HG03175 (cell line): ENCODE data around the gene BST2.
"Not testable (repeated sequence)": the region's sequence is repeated elsewhere in the genome, so short reads cannot be mapped to it uniquely, and the experiment has no call there.

ENCODE experiments used
- ATAC-seq: cut with Tn5 transposase; IDR thresholded peaks from one replicate; pipeline ENCODE4 v1.9.1; 2021; ENCODE audit warnings: mild to moderate bottlenecking, moderate library complexity; ENCODE audit not compliant: unreplicated experiment

The BST2 gene

GRCh38 chr19:17390665-17391370 is 14.6 kb downstream of the BST2 start:
- peak; percentile 94 for ATAC-seq

- ATAC-seq, result no peak
Observed at GRCh38 chr19:17389957-17390664, 15.3 kb downstream of the BST2 start.

GRCh38 chr19:17389288-17389687 is 16.1 kb downstream of the BST2 start:
- ATAC-seq, result no peak

GRCh38 chr19:17385878-17386611 is 19.4 kb downstream of the BST2 start:
- ATAC-seq, result no peak

- no peak for ATAC-seq
Observed at GRCh38 chr19:17380426-17381138, 24.8 kb downstream of the BST2 start.

GRCh38 chr19:17379221-17379631 is 26.2 kb downstream of the BST2 start:
- no peak for ATAC-seq

GRCh38 chr19:17378271-17378670 is 27.2 kb downstream of the BST2 start:
- no peak for ATAC-seq

GRCh38 chr19:17376935-17377600 is 28.4 kb downstream of the BST2 start, which contains the start of gene PLVAP:
PLVAP (minus strand) TSS chr19:17377342; CDS start chr19:17377288, 54 bp downstream.
- ATAC-seq, result no peak

- peak; percentile 70 for ATAC-seq
Observed at GRCh38 chr19:17370026-17370587, 35.3 kb downstream of the BST2 start.

- no peak for ATAC-seq
Observed at GRCh38 chr19:17365361-17365760, 40.1 kb downstream of the BST2 start.

GRCh38 chr19:17363852-17364605 is 41.4 kb downstream of the BST2 start:
- not testable (repeated sequence) for ATAC-seq

- ATAC-seq, result no peak
Observed at GRCh38 chr19:17359905-17360800, 45.3 kb downstream of the BST2 start.

- ATAC-seq, result no peak
Observed at GRCh38 chr19:17358395-17358794, 47.0 kb downstream of the BST2 start.

- ATAC-seq, result no peak
Observed at GRCh38 chr19:17357724-17358123, 47.7 kb downstream of the BST2 start.

- no peak for ATAC-seq
Observed at GRCh38 chr19:17357078-17357666, 48.3 kb downstream of the BST2 start.

GRCh38 chr19:17353386-17353785 is 52.0 kb downstream of the BST2 start:
- no peak for ATAC-seq
